Hepatocyte (in vitro differentiated cells): ENCODE results near the gene ACY1.

Experiments used
- CTCF ChIP-seq: fragments of 200-600 bp; sonication (generic); IDR thresholded peaks from 2 replicates; pipeline ENCODE4 v1.5.1; 2016; ENCODE audit warnings: antibody characterized with exemption, mild to moderate bottlenecking; ENCODE audit not compliant: poor library complexity
- EZH2 ChIP-seq: fragments of 200-600 bp; sonication (generic); IDR thresholded peaks from 2 replicates; pipeline ENCODE4 v1.6.1; 2016; ENCODE audit warnings: antibody characterized with exemption, mild to moderate bottlenecking, borderline replicate concordance

- no peak for TF ChIP-seq CTCF
- no peak for TF ChIP-seq EZH2
These were observed 16.4 kb upstream of the ACY1 start for GRCh38 chr3:51966922-51967383.
